HepG2 (cell line): Measurements from ENCODE around the gene B4GALT1. TPM values are rescaled to one million over a fixed set of nuclear protein-coding genes. Genes with fewer than 3 reads are reported as not detected.
A peak's percentile ranks its signal among the peaks of the same experiment; 100 is the strongest.

Source experiments
- ATAC-seq: fragments of 200-7000 bp; cut with Tn5 transposase; 3 replicates; pipeline ENCODE4 v1.9.1; 2020; ENCODE audit warnings: mild to moderate bottlenecking, moderate library complexity
- BruUV-seq: library from RNA; stranded (reverse); fragments of 400-500 nt; replicated peaks from 2 replicates; lab custom pipeline; 2021; lab: Mats Ljungman, UMichigan
- CTCF ChIA-PET: fragments of 300-600 bp; formaldehyde crosslinking; extraction: SDS; loops from one replicate; lab custom pipeline; 2021; ENCODE audit warnings: low total read pairs, inconsistent platforms, low intra/inter-chr PET ratio; lab: Yijun Ruan, JAX
- POLR2A ChIA-PET: fragments of 350-600 bp; sonication (Branson Sonifier 250); formaldehyde crosslinking; loops from one replicate; lab custom pipeline; 2020; ENCODE audit warnings: antibody characterized with exemption, inconsistent platforms; lab: Yijun Ruan, JAX
- DNase-seq: peaks from one replicate; pipeline ENCODE4 v3.0.0-alpha.2; 2015; ENCODE audit warnings: low spot score
- FAIRE-seq: peaks from 3 replicates; lab custom pipeline; 2011; peaks lifted over from hg19 to GRCh38; lab: Jason Lieb, UNC
- H2AFZ ChIP-seq: one replicate; pipeline ENCODE4 v1.6.1; 2011; ENCODE audit warnings: low read length, inconsistent platforms
- H3K27ac ChIP-seq: fragments of 300-600 bp; 3 replicates; pipeline ENCODE4 v1.8.0; 2011; ENCODE audit warnings: mixed run types, mild to moderate bottlenecking, mixed read lengths, low read length, inconsistent platforms; ENCODE audit not compliant: insufficient read depth; ENCODE audit errors: extremely low read length
- H3K27me3 ChIP-seq, 2 experiments: fragments of 200-600 bp in 1 of 2; 2 replicates in 1 of 2; 3 replicates in 1 of 2; pipeline versions ENCODE4 v1.6.0 to v1.8.0; 2011; ENCODE audit warnings: low read length in 2 of 2, mild to moderate bottlenecking in 2 of 2, moderate library complexity in 2 of 2, inconsistent platforms in 1 of 2; ENCODE audit not compliant: insufficient read depth in 2 of 2, control insufficient read depth in 1 of 2
- H3K36me3 ChIP-seq, 2 experiments: fragments of 200-600 bp in 1 of 2; replicated peaks in 1 of 2; 2 replicates in 1 of 2; 3 replicates in 1 of 2; pipeline versions ENCODE4 v1.5.1 to v1.8.0; 2011; ENCODE audit warnings: low read length in 2 of 2, inconsistent platforms in 1 of 2; ENCODE audit not compliant: insufficient read depth in 2 of 2, control insufficient read depth in 1 of 2
- H3K4me1 ChIP-seq: 2 replicates; pipeline ENCODE4 v1.5.1; 2012; ENCODE audit warnings: low read length, inconsistent platforms; ENCODE audit not compliant: insufficient read depth
- H3K4me2 ChIP-seq: 2 replicates; pipeline ENCODE4 v1.6.0; 2011; ENCODE audit warnings: low read depth, low read length, inconsistent platforms
- H3K4me3 ChIP-seq, 3 experiments: fragments of 200-600 bp in 1 of 3; sonication (generic), shearing (Covaris generic) in 1 of 3; replicated peaks in 1 of 3; 2 replicates each; pipeline ENCODE4 v1.5.1; 2011 to 2016; ENCODE audit warnings: low read length in 3 of 3, inconsistent platforms in 2 of 3, low read depth in 2 of 3, mild to moderate bottlenecking in 2 of 3, control low read depth in 1 of 3, mixed read lengths in 1 of 3; ENCODE audit not compliant: insufficient read depth in 1 of 3
- H3K79me2 ChIP-seq: one replicate; pipeline ENCODE4 v1.6.1; 2011; ENCODE audit warnings: low read length, inconsistent platforms; ENCODE audit not compliant: insufficient read depth
- H3K9ac ChIP-seq: 2 replicates; pipeline ENCODE4 v1.6.0; 2011; ENCODE audit warnings: mild to moderate bottlenecking, low read depth, low read length, inconsistent platforms; ENCODE audit not compliant: insufficient read depth
- H3K9me3 ChIP-seq: 2 replicates; pipeline ENCODE4 v1.5.1; 2012; ENCODE audit warnings: mild to moderate bottlenecking, low read length
- H4K20me1 ChIP-seq: 2 replicates; pipeline ENCODE4 v1.6.0; 2011; ENCODE audit warnings: inconsistent platforms, mild to moderate bottlenecking, low read length, moderate library complexity; ENCODE audit not compliant: insufficient read depth
- HOXA5 ChIP-seq: sonication (generic); formaldehyde crosslinking; IDR thresholded peaks from 2 replicates; pipeline ENCODE4 v1.4.0; 2020; ENCODE audit warnings: missing genetic modification reagents
- JARID2 ChIP-seq: sonication (generic); formaldehyde crosslinking; IDR thresholded peaks from 2 replicates; pipeline ENCODE4 v1.8.1; 2023; ENCODE audit warnings: missing genetic modification reagents, inconsistent platforms; ENCODE audit not compliant: insufficient replicate concordance
- KDM1A ChIP-seq: IDR thresholded peaks from 2 replicates; pipeline ENCODE4 v1.6.1; 2016; ENCODE audit warnings: missing compliant biosample characterization
- MEF2D ChIP-seq: sonication (generic); formaldehyde crosslinking; IDR thresholded peaks from 2 replicates; pipeline ENCODE4 v1.5.1; 2020; ENCODE audit warnings: mild to moderate bottlenecking, missing genetic modification reagents
- NFYC ChIP-seq: IDR thresholded peaks from 2 replicates; pipeline ENCODE4 v1.6.1; 2016; ENCODE audit warnings: missing genetic modification reagents, missing compliant biosample characterization
- POLR2A ChIP-seq, 2 experiments: IDR thresholded peaks; 2 replicates each; pipeline ENCODE4 v1.6.1; 2011; ENCODE audit warnings: low read depth in 2 of 2, low read length in 2 of 2, mild to moderate bottlenecking in 1 of 2, moderate library complexity in 1 of 2; ENCODE audit not compliant: insufficient read depth in 1 of 2
- RARG ChIP-seq: sonication (generic); formaldehyde crosslinking; IDR thresholded peaks from 2 replicates; pipeline ENCODE4 v1.4.0; 2020; ENCODE audit warnings: low read depth, mild to moderate bottlenecking, missing genetic modification reagents
- RORA ChIP-seq: sonication (generic); formaldehyde crosslinking; IDR thresholded peaks from 2 replicates; pipeline ENCODE4 v1.5.0; 2020; ENCODE audit warnings: mild to moderate bottlenecking, missing genetic modification reagents, moderate library complexity
- SRSF9 ChIP-seq: fragments of 200-400 bp; formaldehyde crosslinking; IDR thresholded peaks from 2 replicates; pipeline ENCODE4 v1.6.1; 2018; ENCODE audit warnings: borderline replicate concordance, mild to moderate bottlenecking, low read depth, low read length; ENCODE audit not compliant: insufficient read depth, poor library complexity, severe bottlenecking
- TFDP1 ChIP-seq: IDR thresholded peaks from 2 replicates; pipeline ENCODE4 v1.6.1; 2016; ENCODE audit warnings: missing compliant biosample characterization, missing genetic modification reagents, borderline replicate concordance
- ZBTB8A ChIP-seq: sonication (generic); formaldehyde crosslinking; IDR thresholded peaks from 2 replicates; pipeline ENCODE4 v1.4.0; 2020; ENCODE audit warnings: mild to moderate bottlenecking, low read depth, missing genetic modification reagents, borderline replicate concordance
- ZFP90 ChIP-seq: sonication (generic); formaldehyde crosslinking; IDR thresholded peaks from 2 replicates; pipeline ENCODE4 v1.8.0; 2022; ENCODE audit warnings: missing genetic modification reagents, mild to moderate bottlenecking, inconsistent platforms, borderline replicate concordance
- ZMYM4 ChIP-seq: sonication (generic); formaldehyde crosslinking; IDR thresholded peaks from 2 replicates; pipeline ENCODE4 v1.8.1; 2023; ENCODE audit warnings: mild to moderate bottlenecking, missing genetic modification reagents
- ZNF180 ChIP-seq: sonication (generic); formaldehyde crosslinking; IDR thresholded peaks from 2 replicates; pipeline ENCODE4 v1.4.0; 2020; ENCODE audit warnings: low read depth, missing genetic modification reagents, borderline replicate concordance
- ZNF292 ChIP-seq: sonication (generic); formaldehyde crosslinking; IDR thresholded peaks from 2 replicates; pipeline ENCODE4 v1.8.1; 2022; ENCODE audit warnings: mild to moderate bottlenecking, low read depth, missing genetic modification reagents, borderline replicate concordance
- ZNF615 ChIP-seq: sonication (generic); formaldehyde crosslinking; IDR thresholded peaks from 2 replicates; pipeline ENCODE4 v1.5.0; 2020; ENCODE audit warnings: mild to moderate bottlenecking, missing genetic modification reagents, borderline replicate concordance
- WGBS: methylation state at CpG from one replicate; pipeline ENCODE4 v1.1.6; 2017; ENCODE audit warnings: low lambda C conversion rate; 5-methylcytosine and 5-hydroxymethylcytosine counted together
- in situ Hi-C: cut with HindIII; loops from 2 replicates; pipeline ENCODE4 v1.10.0; 2017; ENCODE audit warnings: low pct_unique_long_range_greater_than_20kb; ENCODE audit not compliant: extremely low pct_ligation_motif_present
- intact Hi-C: fragments of 100-400 bp; cut with micrococcal nuclease; formaldehyde crosslinking; loops from one replicate; pipeline ENCODE4 v1.10.0; 2022; ENCODE audit not compliant: unreplicated experiment
- polyA plus RNA-seq, 8 experiments: library from polyadenylated mRNA; depleted of rRNA in 3 of 8; stranded (reverse) in 7 of 8; unstranded in 1 of 8; fragments of >200 nt; fragmentation: Illumina TruSeq in 4 of 8; extraction: Trizol in 4 of 8; gene quantifications; 2 replicates each; pipeline versions ENCODE4 v1.2.1 to v1.2.3, GENCODE V29; 2011 to 2016; ENCODE audit warnings: low read depth in 4 of 8, missing spikeins in 1 of 8, mixed read lengths in 1 of 8; ENCODE audit not compliant: insufficient read depth in 1 of 8
- total RNA-seq, 5 experiments: library from RNA; depleted of rRNA; stranded (reverse); fragments of >200 nt; fragmentation: Illumina TruSeq; extraction: Trizol; gene quantifications; 2 replicates each; pipeline ENCODE4 v1.2.3, GENCODE V29; 2016; ENCODE audit warnings: low read depth in 1 of 5

The B4GALT1 gene
- total and polyA plus RNA-seq, 2 of the 13 experiments (the other 11 are each of a cell fraction or from before 2014, with no cell fraction given) = 15.7 to 33.5 TPM

GRCh38 chr9:33164138-33164809 lies 2.9 kb downstream of the B4GALT1 start:
- no peak for TF ChIP-seq ZNF180
- TF ChIP-seq JARID2 (CRISPR knock-in tag) = no peak
- peak overlapping the region in 2 of 3 experiments; percentile 10 to 59; a peak in 2 of 6 replicates for H3K4me3 ChIP-seq
- CTCF ChIA-PET = no interaction called here

GRCh38 chr9:33163433-33164137 lies 3.6 kb downstream of the B4GALT1 start:
- ATAC-seq (no peak), DNase-seq (no peak), FAIRE-seq (no peak)
- WGBS = 58% methylated on average over 3 of the region's 8 CpGs
- peak overlapping the region; percentile 61 for H3K27ac ChIP-seq
- no peaks in the 10 kb centered on the region for H3K36me3 ChIP-seq
- peak overlapping the region; percentile 10 to 59 (median 28); a peak in 5 of 6 replicates for H3K4me3 ChIP-seq
- H3K9me3 ChIP-seq = no peaks in the 10 kb centered on the region
- no TSS peak for BruUV-seq
- H3K4me1 ChIP-seq = peaks cover 87% of the 10 kb centered on the region
- no peaks in the 10 kb centered on the region; a peak in 1 of 5 replicates for H3K27me3 ChIP-seq
- POLR2A ChIA-PET = interaction anchor here (1.0 to 2.1 kb wide), 5 partner anchors 9 to 138 kb away, joined by 3 to 11 read pairs (median 9); partner anchors contain the start of genes DNAJA1 and SMU1
- intact Hi-C loops (loop anchor here (2.0 kb wide), 1 partner anchor 23 kb away; no protein-coding TSS in a partner anchor), in situ Hi-C loops (no loop called here)
- CTCF ChIA-PET = no interaction called here
- peaks cover 55% of the 10 kb centered on the region for H4K20me1 ChIP-seq
- H3K79me2 ChIP-seq = peaks cover 80% of the 10 kb centered on the region
- no peak overlapping the region for H2AFZ ChIP-seq
- peak overlapping the region; percentile 86 for H3K4me2 ChIP-seq
- H3K9ac ChIP-seq = peak overlapping the region; percentile 48; the same call in 1 of the 2 replicates
- TF ChIP-seq ZMYM4 (CRISPR knock-in tag) = no peak
- 0 out of 2 replicates have a peak, but pooled peaks have one; percentile 34 for TF ChIP-seq ZFP90 (CRISPR knock-in tag)
- TF ChIP-seq ZBTB8A (CRISPR knock-in tag) = no peak
- TF ChIP-seq MEF2D (CRISPR knock-in tag) = no peak
- no peak for TF ChIP-seq KDM1A (CRISPR knock-in tag)
- TF ChIP-seq RORA (CRISPR knock-in tag) = no peak
- no peak for TF ChIP-seq RARG (CRISPR knock-in tag)
- TF ChIP-seq TFDP1 (CRISPR knock-in tag) = no peak
- no peak for TF ChIP-seq SRSF9
- TF ChIP-seq ZNF292 = no peak
- TF ChIP-seq ZNF615 (CRISPR knock-in tag) = no peak
- TF ChIP-seq HOXA5 (CRISPR knock-in tag) = 0 out of 2 replicates have a peak, but pooled peaks have one; percentile 58
- TF ChIP-seq POLR2A (IDR thresholded peaks at IDR 0.05; ENCODE audit: insufficient read depth in 1 of 2, low read depth in 2 of 2, low read length in 2 of 2) = no peak
- TF ChIP-seq NFYC (CRISPR knock-in tag) = no peak

More at GRCh38 chr9:33164138-33164809, 2.9 kb downstream of the B4GALT1 start:
- Histone ChIP-seq H3K9me3 (no peaks in the 10 kb centered on the region), H3K9ac (peak overlapping the region; percentile 27; the same call in 1 of the 2 replicates), H2AFZ (no peak overlapping the region), H3K27me3 (no peaks in the 10 kb centered on the region; a peak in 1 of 5 replicates), H3K4me2 (peak overlapping the region; percentile 86), H3K36me3 (no peaks in the 10 kb centered on the region), H4K20me1 (peaks cover 48% of the 10 kb centered on the region), H3K27ac (peak overlapping the region; percentile 61), H3K79me2 (peaks cover 73% of the 10 kb centered on the region), H3K4me1 (peaks cover 84% of the 10 kb centered on the region)
- WGBS = 65% methylated on average over 9 of the region's 11 CpGs
- no peak for ATAC-seq
- in situ Hi-C loops (no loop called here), intact Hi-C loops (no loop called here)
- no peak for DNase-seq
- BruUV-seq = no TSS peak
- POLR2A ChIA-PET = interaction anchor here (2.1 kb wide), 1 partner anchor 8 kb away, joined by 11 read pairs; no protein-coding TSS in a partner anchor
- no peak for FAIRE-seq
